Measurements from ENCODE around the gene ADGRD2. TPM values are rescaled to one million over a fixed set of nuclear protein-coding genes. Genes with fewer than 3 reads are reported as not detected.
A peak's percentile ranks its signal among the peaks of the same experiment; 100 is the strongest.

Gene ADGRD2
- total and polyA plus RNA-seq, 2 of the 13 experiments (the other 11 are each of a cell fraction or from before 2014, with no cell fraction given) = not detected

DNA sequence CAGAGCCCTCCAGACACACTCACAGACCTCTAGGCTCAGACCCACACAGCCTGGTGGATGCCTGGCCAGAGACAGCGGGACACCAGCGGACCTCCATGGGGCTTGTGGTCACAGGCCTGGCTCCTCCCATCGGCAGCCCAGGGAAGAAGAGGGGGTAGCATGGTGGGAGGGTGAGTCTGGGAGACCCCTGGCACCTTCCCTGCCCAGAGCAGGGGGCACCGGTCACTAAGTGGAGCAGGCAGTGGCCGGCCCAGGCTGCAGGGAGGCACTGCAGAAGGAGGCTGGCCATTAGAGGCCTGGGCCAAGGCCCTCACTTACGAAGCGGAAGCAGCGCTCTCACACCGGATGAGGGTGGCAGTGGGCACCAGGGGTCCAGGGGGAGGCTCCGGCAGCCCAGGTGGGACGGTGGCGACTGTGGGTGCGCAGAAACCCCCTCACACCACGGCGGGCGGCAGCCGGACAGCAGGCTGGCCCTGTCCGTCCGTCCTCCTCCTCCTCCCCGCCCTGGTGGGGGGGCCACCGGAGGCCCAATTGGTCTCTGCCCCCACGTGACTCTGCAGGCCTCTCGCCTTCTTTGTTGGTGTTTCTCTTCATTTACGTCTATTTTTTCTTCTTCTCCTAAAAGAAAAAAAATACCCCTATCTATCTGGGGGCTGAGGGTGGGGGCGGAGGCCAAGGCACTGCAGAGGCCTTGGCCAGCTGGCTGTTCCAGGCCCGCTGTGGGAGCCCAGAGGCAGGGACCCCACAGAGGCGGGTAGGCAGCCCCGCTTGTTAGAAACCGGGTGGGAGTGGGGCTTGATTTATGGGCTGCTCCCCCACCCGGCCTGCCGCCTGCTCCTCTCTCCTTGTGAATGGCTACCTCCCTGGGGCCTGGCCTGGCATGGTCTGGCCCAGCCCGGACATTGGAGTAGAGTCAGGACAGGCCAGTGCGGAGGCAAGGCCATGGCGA is 57.0 kb downstream of the ADGRD2 start, which contains the start of gene NR5A1 (continued):
- no peak for TF ChIP-seq MZF1 (CRISPR knock-in tag; IDR thresholded peaks at IDR 0.05; ENCODE audit: borderline replicate concordance)
- no peak for TF ChIP-seq ZBTB8A (CRISPR knock-in tag; IDR thresholded peaks at IDR 0.05; ENCODE audit: borderline replicate concordance, low read depth)
- TF ChIP-seq ZNF773 (CRISPR knock-in tag; IDR thresholded peaks at IDR 0.05; ENCODE audit: borderline replicate concordance) = no peak
- TF ChIP-seq TRIM24 (CRISPR knock-in tag; IDR thresholded peaks at IDR 0.05) = no peak
- TF ChIP-seq, protein P1, sequence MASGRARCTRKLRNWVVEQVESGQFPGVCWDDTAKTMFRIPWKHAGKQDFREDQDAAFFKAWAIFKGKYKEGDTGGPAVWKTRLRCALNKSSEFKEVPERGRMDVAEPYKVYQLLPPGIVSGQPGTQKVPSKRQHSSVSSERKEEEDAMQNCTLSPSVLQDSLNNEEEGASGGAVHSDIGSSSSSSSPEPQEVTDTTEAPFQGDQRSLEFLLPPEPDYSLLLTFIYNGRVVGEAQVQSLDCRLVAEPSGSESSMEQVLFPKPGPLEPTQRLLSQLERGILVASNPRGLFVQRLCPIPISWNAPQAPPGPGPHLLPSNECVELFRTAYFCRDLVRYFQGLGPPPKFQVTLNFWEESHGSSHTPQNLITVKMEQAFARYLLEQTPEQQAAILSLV (CRISPR knock-in tag; IDR thresholded peaks at IDR 0.05; ENCODE audit: borderline replicate concordance) = peak; percentile 61; the same call in 1 of the 2 replicates
- no peak for TF ChIP-seq ZFP36 (IDR thresholded peaks at IDR 0.05; ENCODE audit: borderline replicate concordance, low read depth, low read length, partially characterized antibody)
- TF ChIP-seq, protein P2, sequence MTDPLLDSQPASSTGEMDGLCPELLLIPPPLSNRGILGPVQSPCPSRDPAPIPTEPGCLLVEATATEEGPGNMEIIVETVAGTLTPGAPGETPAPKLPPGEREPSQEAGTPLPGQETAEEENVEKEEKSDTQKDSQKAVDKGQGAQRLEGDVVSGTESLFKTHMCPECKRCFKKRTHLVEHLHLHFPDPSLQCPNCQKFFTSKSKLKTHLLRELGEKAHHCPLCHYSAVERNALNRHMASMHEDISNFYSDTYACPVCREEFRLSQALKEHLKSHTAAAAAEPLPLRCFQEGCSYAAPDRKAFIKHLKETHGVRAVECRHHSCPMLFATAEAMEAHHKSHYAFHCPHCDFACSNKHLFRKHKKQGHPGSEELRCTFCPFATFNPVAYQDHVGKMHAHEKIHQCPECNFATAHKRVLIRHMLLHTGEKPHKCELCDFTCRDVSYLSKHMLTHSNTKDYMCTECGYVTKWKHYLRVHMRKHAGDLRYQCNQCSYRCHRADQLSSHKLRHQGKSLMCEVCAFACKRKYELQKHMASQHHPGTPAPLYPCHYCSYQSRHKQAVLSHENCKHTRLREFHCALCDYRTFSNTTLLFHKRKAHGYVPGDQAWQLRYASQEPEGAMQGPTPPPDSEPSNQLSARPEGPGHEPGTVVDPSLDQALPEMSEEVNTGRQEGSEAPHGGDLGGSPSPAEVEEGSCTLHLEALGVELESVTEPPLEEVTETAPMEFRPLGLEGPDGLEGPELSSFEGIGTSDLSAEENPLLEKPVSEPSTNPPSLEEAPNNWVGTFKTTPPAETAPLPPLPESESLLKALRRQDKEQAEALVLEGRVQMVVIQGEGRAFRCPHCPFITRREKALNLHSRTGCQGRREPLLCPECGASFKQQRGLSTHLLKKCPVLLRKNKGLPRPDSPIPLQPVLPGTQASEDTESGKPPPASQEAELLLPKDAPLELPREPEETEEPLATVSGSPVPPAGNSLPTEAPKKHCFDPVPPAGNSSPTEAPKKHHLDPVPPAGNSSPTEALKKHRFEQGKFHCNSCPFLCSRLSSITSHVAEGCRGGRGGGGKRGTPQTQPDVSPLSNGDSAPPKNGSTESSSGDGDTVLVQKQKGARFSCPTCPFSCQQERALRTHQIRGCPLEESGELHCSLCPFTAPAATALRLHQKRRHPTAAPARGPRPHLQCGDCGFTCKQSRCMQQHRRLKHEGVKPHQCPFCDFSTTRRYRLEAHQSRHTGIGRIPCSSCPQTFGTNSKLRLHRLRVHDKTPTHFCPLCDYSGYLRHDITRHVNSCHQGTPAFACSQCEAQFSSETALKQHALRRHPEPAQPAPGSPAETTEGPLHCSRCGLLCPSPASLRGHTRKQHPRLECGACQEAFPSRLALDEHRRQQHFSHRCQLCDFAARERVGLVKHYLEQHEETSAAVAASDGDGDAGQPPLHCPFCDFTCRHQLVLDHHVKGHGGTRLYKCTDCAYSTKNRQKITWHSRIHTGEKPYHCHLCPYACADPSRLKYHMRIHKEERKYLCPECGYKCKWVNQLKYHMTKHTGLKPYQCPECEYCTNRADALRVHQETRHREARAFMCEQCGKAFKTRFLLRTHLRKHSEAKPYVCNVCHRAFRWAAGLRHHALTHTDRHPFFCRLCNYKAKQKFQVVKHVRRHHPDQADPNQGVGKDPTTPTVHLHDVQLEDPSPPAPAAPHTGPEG (CRISPR knock-in tag; IDR thresholded peaks at IDR 0.05) = no peak
- peak; percentile 82 for TF ChIP-seq ELF4 (CRISPR knock-in tag; IDR thresholded peaks at IDR 0.05; ENCODE audit: borderline replicate concordance)
- peak; percentile 92; the same call in 1 of the 2 replicates for TF ChIP-seq ZZZ3 (CRISPR knock-in tag; IDR thresholded peaks at IDR 0.05; ENCODE audit: borderline replicate concordance)
- TF ChIP-seq, protein P3, sequence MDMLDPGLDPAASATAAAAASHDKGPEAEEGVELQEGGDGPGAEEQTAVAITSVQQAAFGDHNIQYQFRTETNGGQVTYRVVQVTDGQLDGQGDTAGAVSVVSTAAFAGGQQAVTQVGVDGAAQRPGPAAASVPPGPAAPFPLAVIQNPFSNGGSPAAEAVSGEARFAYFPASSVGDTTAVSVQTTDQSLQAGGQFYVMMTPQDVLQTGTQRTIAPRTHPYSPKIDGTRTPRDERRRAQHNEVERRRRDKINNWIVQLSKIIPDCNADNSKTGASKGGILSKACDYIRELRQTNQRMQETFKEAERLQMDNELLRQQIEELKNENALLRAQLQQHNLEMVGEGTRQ (IDR thresholded peaks at IDR 0.05; ENCODE audit: low read depth, low read length) = peak; percentile 81
- TF ChIP-seq, protein P3 (CRISPR knock-in tag; IDR thresholded peaks at IDR 0.05; ENCODE audit: borderline replicate concordance) = peak; percentile 93; the same call in 1 of the 2 replicates
- TF ChIP-seq ZNF382 (CRISPR knock-in tag; IDR thresholded peaks at IDR 0.05; ENCODE audit: borderline replicate concordance) = no peak
- no peak for TF ChIP-seq PRPF4 (IDR thresholded peaks at IDR 0.05; ENCODE audit: low read depth, low read length, poor library complexity, severe bottlenecking)
- no peak for TF ChIP-seq ZNF850 (CRISPR knock-in tag; conservative IDR thresholded peaks at IDR 0.05)
- no peak for TF ChIP-seq THYN1 (CRISPR knock-in tag; IDR thresholded peaks at IDR 0.05; ENCODE audit: borderline replicate concordance, low read depth)
- TF ChIP-seq ZNF780A (CRISPR knock-in tag; IDR thresholded peaks at IDR 0.05) = no peak

All from HepG2 (cell line).